ENCODE results near the gene SLC12A5. TPM values are rescaled to one million over a fixed set of nuclear protein-coding genes. Genes with fewer than 3 reads are reported as not detected.
A peak's percentile ranks its signal among the peaks of the same experiment; 100 is the strongest.
"Not testable (repeated sequence)": the region's sequence is repeated elsewhere in the genome, so short reads cannot be mapped to it uniquely, and the experiment has no call there.

The SLC12A5 gene
- total RNA-seq, 4 donors from 2014 or later, result not detected

DNA sequence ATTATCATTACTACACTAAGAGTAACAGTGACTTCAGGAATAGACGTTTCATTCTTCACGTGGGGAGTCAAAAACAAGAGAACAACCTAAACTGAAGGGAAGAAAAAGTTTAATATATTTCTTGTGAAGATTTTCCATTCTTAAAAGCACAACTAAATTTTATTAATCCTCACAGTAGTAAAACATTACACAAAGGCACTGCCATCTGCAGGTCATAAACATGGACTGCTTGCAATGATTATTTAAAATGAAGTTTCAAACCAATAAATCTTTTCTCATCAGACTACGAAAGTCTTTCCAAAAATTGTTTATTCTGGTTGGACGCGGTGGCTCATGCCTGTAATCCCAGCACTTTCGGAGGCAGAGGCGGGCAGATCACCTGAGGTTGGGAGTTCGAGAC, 58.1 kb downstream of the SLC12A5 start:
- 31 to 36% methylated on average over 8 of the region's 8 CpGs for WGBS, 2 donors
- intact Hi-C loops (cut with DNase I; ENCODE audit: low total_unique reads), result no loop called here
- TF ChIP-seq, protein P1, sequence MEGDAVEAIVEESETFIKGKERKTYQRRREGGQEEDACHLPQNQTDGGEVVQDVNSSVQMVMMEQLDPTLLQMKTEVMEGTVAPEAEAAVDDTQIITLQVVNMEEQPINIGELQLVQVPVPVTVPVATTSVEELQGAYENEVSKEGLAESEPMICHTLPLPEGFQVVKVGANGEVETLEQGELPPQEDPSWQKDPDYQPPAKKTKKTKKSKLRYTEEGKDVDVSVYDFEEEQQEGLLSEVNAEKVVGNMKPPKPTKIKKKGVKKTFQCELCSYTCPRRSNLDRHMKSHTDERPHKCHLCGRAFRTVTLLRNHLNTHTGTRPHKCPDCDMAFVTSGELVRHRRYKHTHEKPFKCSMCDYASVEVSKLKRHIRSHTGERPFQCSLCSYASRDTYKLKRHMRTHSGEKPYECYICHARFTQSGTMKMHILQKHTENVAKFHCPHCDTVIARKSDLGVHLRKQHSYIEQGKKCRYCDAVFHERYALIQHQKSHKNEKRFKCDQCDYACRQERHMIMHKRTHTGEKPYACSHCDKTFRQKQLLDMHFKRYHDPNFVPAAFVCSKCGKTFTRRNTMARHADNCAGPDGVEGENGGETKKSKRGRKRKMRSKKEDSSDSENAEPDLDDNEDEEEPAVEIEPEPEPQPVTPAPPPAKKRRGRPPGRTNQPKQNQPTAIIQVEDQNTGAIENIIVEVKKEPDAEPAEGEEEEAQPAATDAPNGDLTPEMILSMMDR (IDR thresholded peaks at IDR 0.05), result no peak
- no peak for TF ChIP-seq POLR2A (IDR thresholded peaks at IDR 0.05)
- DNase-seq (ENCODE audit: low spot score in 2 of 2), result no peak
- H3K4me3 ChIP-seq (ENCODE audit: low read depth, poor library complexity, severe bottlenecking), result no peak overlapping the region

DNA sequence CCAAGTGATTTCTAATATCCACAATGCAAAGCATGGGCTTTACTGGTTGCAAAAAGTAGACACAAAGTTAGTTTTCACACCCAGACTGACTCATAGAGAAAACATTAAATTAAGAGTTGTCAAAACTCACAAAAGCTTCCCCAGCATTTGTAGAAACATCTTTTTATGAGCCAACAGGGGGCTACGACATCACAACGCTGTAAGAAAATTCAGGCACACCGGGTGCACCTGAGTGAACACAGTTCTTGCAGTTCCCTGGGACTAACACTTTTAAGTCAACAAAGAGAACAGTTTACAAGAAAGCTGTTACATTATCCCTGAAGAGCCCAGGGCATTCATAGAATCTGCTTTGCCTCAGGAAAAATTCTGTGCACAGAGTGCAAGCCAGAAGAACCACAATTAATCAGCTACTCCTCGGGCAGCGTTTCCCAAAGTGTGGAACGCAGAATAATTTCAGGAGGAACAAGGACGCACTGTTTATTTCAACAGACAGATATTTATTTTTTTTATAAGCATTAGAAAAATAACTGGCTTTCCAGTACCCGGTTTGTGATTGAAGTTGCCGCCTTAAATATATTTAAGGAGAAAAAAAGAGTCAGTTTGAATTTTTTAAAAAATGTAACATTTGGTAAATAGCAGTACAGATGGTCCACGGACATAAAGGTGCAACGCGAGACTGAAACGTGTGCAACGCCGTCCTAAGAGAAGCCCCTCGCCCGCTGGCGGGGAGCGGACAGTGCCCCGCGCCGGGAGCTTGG, 59.6 kb downstream of the SLC12A5 start:
- H3K4me3 ChIP-seq (ENCODE audit: low read depth, poor library complexity, severe bottlenecking), result peak overlapping the region; percentile 51
- intact Hi-C loops (cut with DNase I; ENCODE audit: low total_unique reads), result no loop called here
- TF ChIP-seq POLR2A (IDR thresholded peaks at IDR 0.05), result no peak
- TF ChIP-seq, protein P1 (IDR thresholded peaks at IDR 0.05), result no peak
- 2% methylated on average over 22 of the region's 22 CpGs for WGBS, 2 donors
- DNase-seq (ENCODE audit: low spot score in 2 of 2), result no peak

DNA sequence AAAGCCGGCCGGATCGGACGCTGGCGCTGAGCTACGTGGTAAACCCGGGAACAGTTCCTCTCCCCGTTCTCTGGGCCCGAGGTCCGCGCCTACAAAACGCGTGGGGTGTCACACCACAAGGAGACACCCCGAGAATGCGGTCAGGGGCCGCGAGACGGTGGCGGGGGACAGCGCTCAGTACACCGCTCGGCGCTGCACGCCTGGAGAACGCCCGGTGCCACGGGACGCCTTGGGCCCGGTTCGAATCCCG, 60.1 kb downstream of the SLC12A5 start:
- intact Hi-C loops (cut with DNase I; ENCODE audit: low total_unique reads), result no loop called here

DNA sequence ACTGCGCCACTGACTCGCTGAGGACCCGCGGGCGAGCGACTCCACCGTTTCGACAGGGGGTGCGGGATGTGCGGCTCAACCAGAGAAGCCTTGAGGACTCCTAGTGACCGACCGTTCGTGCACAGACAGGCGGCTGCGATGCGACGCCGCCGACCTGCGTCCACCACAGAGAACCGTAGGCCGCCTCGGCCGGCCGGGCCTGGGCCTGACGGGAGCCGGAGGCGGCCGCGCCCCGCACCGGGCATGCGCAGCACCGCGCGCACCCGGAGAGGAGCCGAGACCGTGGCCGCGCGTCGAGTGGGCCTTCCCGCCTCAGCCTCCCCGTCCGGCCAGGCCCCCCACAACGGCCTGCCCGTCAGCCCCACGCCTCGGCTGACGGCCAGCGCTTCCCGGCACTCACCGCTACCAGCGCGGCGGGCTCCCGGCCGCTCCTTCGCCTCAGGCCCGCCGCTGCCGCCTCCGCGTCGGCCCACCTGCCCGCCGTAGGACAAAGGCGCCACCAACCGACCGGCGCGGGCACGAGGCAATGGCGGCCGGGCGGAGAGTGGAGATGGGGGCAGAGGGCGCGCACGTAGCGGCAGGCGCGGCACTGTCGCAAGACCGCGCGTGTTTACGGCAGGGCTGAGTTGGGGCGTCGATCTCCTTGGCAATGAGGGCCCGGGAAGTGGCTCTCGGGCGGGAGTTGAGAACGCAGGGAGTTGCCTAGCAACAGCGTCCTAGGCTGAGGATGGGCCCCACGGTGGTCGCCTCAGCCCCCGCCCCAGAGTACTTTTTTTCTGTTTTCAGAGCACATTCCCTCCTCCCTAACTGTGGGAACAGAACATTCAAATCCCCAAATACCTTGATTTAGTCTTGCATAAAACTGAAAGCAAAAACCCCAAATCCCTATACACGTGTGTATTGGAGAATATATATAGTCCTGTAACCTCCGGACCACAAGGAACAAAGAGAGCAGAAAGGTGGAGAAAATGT, 60.7 kb downstream of the SLC12A5 start, which contains the start of gene NCOA5:
NCOA5 (minus strand) TSS at position 546 of the 972 bp plus-strand sequence. CDS start 10,538 bp downstream, outside the sequence.
- TF ChIP-seq POLR2A (IDR thresholded peaks at IDR 0.05), result peak in 1 of 2 donors; percentile 86
- TF ChIP-seq, protein P1 (IDR thresholded peaks at IDR 0.05), result no peak
- 1% methylated on average over 38 to 90 of the region's 100 CpGs for WGBS, 2 donors
- intact Hi-C loops (cut with DNase I; ENCODE audit: low total_unique reads), result no loop called here
- DNase-seq (ENCODE audit: low spot score in 2 of 2), result peak; percentile 95 to 99
- H3K4me3 ChIP-seq (ENCODE audit: low read depth, poor library complexity, severe bottlenecking), result peak within 1 kb of the TSS; percentile 51

More for the DNA sequence above, 60.1 kb downstream of the SLC12A5 start:
- TF ChIP-seq, protein P1 (IDR thresholded peaks at IDR 0.05), result no peak
- peak overlapping the region; percentile 51 for H3K4me3 ChIP-seq (ENCODE audit: low read depth, poor library complexity, severe bottlenecking)
- 0% methylated on average over 8 to 20 of the region's 31 CpGs for WGBS, 2 donors
- peak; percentile 42 to 90 for DNase-seq (ENCODE audit: low spot score in 2 of 2)

DNA sequence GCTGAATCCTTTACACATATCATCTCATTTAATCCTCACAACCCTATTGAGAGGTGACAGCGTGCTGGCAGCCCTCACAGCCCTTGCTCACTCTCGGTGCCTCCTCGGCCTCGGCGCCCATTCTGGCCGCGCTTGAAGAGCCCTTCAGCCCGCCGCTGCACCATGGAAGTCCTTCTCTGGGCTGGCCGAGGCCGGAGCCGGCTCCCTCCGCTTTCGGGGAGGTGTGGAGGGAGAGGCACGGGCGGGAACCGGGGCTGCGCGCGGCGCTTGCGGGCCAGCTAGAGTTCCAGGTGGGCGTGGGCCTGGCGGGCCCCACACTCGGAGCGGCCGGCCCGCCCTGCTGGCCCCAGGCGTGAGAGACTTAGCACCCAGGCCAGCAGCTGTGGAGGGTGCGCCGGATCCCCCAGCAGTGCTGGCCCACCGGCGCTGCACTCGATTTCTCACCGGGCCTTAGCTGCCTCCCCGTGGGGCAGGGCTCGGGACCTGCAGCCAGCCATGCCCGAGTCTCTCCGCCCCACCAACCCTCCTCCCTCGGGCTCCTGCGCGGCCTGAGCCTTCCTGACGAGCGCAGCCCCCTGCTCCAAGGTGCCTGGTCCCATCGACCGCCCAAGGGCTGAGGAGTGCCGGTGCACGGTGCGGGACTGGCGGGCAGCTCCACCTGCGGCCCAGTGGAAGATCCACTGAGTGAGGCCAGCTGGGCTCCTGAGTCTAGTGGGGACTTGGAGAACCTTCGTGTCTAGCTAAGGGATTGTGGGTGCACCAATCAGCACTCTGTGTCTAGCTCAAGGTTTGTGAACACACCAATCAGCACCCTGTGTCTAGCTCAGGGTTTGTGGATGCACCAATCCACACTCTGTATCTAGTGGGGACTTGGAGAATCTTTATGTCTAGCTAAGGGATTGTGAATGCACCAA, 62.9 kb downstream of the SLC12A5 start:
- intact Hi-C loops (cut with DNase I; ENCODE audit: low total_unique reads), result not testable (repeated sequence)
- WGBS, 2 donors, result 95 to 96% methylated on average over 50 to 52 of the region's 52 CpGs

More for the DNA sequence above, 62.9 kb downstream of the SLC12A5 start:
- H3K4me3 ChIP-seq (ENCODE audit: low read depth, poor library complexity, severe bottlenecking); DNase-seq (ENCODE audit: low spot score in 2 of 2): not testable (repeated sequence)
